GM23338 (cell line): ENCODE results near the gene SCGB1A1.

Source experiments
- POLR2AphosphoS5 ChIP-seq: IDR thresholded peaks from 2 replicates; pipeline ENCODE4 v1.6.1; 2016; ENCODE audit warnings: antibody characterized with exemption, low read depth
- TF ChIP-seq, protein P1 (sequence below), 2 experiments: fragments of 200-600 bp in 1 of 2; sonication (generic) in 1 of 2; conservative IDR thresholded peaks; 2 replicates each; pipeline versions ENCODE4 v1.5.1 to v1.6.1; 2016 to 2017; ENCODE audit warnings: antibody characterized with exemption in 2 of 2, low read depth in 2 of 2, mild to moderate bottlenecking in 2 of 2, moderate library complexity in 1 of 2
- TF ChIP-seq, protein P2 (sequence below): IDR thresholded peaks from one replicate; pipeline ENCODE4 v1.6.1; 2018; ENCODE audit warnings: antibody characterized with exemption; ENCODE audit not compliant: unreplicated experiment

DNA sequence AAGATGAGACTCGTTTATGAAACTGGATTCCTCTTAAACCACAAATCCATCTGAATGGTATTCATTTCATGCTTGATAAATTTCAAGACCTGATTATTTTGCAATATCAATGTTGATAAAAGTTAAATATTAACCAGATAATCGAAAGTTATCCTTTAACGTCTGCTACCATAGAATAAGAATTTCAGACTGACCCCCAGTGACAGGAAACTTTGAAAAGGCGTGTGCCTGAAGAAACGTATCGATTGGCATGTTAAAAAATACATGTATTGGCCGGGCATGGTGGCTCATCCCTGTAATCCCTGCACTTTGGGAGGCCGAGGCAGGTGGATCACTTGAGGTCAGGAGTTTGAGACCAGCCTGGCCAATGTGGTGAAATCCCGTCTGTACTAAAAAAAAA lies 13.9 kb downstream of the SCGB1A1 start:
- TF ChIP-seq, protein P1, sequence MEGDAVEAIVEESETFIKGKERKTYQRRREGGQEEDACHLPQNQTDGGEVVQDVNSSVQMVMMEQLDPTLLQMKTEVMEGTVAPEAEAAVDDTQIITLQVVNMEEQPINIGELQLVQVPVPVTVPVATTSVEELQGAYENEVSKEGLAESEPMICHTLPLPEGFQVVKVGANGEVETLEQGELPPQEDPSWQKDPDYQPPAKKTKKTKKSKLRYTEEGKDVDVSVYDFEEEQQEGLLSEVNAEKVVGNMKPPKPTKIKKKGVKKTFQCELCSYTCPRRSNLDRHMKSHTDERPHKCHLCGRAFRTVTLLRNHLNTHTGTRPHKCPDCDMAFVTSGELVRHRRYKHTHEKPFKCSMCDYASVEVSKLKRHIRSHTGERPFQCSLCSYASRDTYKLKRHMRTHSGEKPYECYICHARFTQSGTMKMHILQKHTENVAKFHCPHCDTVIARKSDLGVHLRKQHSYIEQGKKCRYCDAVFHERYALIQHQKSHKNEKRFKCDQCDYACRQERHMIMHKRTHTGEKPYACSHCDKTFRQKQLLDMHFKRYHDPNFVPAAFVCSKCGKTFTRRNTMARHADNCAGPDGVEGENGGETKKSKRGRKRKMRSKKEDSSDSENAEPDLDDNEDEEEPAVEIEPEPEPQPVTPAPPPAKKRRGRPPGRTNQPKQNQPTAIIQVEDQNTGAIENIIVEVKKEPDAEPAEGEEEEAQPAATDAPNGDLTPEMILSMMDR (conservative IDR thresholded peaks at IDR 0.05; ENCODE audit: low read depth in 2 of 2): no peak
- TF ChIP-seq, protein P2, sequence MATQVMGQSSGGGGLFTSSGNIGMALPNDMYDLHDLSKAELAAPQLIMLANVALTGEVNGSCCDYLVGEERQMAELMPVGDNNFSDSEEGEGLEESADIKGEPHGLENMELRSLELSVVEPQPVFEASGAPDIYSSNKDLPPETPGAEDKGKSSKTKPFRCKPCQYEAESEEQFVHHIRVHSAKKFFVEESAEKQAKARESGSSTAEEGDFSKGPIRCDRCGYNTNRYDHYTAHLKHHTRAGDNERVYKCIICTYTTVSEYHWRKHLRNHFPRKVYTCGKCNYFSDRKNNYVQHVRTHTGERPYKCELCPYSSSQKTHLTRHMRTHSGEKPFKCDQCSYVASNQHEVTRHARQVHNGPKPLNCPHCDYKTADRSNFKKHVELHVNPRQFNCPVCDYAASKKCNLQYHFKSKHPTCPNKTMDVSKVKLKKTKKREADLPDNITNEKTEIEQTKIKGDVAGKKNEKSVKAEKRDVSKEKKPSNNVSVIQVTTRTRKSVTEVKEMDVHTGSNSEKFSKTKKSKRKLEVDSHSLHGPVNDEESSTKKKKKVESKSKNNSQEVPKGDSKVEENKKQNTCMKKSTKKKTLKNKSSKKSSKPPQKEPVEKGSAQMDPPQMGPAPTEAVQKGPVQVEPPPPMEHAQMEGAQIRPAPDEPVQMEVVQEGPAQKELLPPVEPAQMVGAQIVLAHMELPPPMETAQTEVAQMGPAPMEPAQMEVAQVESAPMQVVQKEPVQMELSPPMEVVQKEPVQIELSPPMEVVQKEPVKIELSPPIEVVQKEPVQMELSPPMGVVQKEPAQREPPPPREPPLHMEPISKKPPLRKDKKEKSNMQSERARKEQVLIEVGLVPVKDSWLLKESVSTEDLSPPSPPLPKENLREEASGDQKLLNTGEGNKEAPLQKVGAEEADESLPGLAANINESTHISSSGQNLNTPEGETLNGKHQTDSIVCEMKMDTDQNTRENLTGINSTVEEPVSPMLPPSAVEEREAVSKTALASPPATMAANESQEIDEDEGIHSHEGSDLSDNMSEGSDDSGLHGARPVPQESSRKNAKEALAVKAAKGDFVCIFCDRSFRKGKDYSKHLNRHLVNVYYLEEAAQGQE: no peak
- TF ChIP-seq POLR2AphosphoS5: no peak
